ENCODE measurements around the gene TSPAN19.
"Not testable (repeated sequence)": the region's sequence is repeated elsewhere in the genome, so short reads cannot be mapped to it uniquely, and the experiment has no call there.

TSPAN19 gene

DNA sequence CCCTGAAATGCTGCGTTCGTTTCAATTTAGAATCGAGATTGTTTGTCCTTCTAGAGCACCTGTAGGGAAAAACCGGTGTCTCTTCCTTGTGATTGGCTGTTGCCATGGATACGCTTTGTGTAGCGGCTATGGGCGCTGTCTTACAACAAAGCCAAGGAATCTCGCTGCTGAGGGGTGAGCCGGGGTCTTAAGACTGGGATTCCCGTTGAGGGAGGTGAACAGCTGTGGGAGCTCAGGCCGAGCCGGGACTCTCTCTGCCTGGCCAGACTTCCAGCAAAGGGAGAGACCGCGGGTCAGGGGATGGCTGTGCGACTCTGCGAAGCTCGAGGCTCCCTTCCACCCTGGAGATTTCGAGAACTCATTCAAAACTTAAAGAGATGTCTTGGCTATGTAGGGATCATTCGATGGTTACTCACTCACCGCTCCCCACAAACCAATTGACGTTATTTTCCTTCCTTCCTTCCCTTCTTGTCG, at the start of gene TSPAN19, which contains the start of gene LRRIQ1:
Gene TSPAN19 (minus strand): TSS at position 44 of the 474 bp plus-strand sequence. CDS start 6,331 bp downstream, outside the sequence.
Gene LRRIQ1 (plus strand): TSS at position 118 of the 474 bp plus-strand sequence. CDS start 1,826 bp downstream, outside the sequence.
- DNase-seq (ENCODE audit: low read depth), result no peak

- no peak for DNase-seq (ENCODE audit: low read depth)
Observed at GRCh38 chr12:85085066-85085465, 49.0 kb upstream of the TSPAN19 start.

- DNase-seq (ENCODE audit: low read depth), result no peak
Observed at GRCh38 chr12:85076688-85077430, 40.8 kb upstream of the TSPAN19 start.

- DNase-seq (ENCODE audit: low read depth), result no peak
Observed at GRCh38 chr12:85072826-85073225, 36.7 kb upstream of the TSPAN19 start.

DNA sequence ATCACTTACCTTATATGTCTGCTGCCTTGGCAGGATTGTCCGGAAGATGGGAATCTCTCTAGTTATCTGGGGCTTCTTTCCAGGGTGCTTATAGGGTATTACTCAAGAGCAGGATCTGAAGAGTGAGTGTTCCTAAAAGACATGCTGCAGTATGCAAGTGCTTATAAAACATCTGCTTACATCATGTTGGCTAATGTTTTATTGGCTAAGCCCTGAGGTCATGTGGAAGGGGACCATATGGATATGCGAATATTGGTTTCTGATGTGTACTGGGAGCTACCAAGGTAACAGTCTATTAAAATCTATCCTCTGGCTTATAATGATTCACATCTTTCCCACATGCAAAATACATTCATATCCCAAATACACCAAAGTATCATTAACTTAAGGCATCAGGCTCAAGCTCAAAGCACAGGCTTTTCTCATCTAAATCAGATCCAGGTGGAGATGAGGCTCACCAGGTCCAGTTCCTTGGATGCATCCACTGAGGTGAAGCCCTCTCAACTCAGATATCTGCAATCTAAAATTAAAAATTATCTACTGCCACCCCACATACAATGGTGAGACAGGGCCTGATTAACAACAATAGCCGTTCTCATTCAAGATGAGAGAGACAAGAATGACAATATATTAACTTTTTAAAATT, 29.9 kb upstream of the TSPAN19 start:
- no peak for DNase-seq (ENCODE audit: low read depth)

DNA sequence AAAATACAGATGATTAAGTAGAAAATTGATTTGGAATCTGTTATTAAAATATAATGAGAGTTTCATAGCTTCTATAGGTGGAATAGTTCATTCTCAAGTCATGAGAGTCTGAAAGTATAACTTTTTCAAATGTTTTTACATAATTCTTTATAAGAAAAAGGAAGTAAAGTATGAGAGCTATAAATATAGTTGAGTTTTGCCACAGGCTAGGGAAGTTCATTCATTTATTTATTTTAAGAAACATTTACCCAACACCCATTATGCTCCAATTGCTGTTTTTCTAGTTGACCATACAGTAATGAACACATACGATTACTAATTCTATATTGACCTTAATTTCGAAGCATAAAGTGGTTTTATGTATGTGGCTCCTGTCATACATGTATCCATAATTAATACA, 24.8 kb upstream of the TSPAN19 start:
- no peak for DNase-seq (ENCODE audit: low read depth)

DNA sequence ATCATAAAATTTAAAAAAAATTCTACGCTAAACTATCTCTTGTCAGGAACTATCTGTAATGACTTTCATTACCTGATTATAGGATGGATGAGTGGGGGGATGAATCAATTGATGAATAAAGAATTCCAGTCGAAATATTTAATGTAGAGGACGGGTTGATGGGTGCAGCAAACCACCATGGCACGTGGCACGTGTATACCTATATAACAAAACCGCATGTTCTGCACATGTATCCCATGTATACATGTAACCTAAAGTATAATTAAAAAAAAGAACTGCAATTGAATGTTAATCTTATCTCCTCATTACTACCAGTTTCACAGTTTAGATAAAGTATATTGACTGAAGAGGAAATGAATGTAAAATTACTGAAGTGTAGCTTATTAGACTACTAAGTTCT, 23.5 kb upstream of the TSPAN19 start:
- no peak for DNase-seq (ENCODE audit: low read depth)

GRCh38 chr12:85058339-85058738, 22.3 kb upstream of the TSPAN19 start:
- no peak for DNase-seq (ENCODE audit: low read depth)

DNA sequence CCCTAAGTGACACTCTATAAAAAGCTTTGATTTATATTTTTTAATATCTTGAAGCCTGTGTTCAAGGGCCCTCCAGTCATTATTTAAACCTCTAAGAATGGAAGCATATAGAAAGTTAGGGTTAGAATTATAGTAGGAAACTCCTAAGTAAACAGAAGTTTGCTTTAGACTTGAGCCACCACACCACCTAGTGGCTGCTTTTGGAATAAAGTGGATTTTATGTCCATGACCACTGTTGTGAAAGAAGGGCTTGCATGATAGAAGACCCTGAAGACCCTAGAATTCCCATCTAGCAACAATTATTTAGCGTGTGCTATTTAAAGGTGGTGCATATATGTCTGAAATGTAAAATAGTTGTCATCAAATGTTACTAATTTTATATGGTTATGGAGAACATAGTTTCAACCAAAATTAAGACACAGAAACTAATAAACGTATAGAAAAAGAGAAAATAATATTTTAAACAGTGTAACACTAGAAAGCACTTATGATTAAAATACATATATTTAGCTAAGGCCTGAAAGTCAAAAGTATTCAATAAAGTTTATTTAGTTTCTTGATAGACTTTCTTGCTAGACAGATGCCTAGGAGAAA, 21.4 kb upstream of the TSPAN19 start:
- no peak for DNase-seq (ENCODE audit: low read depth)

- no peak for DNase-seq (ENCODE audit: low read depth)
Observed at GRCh38 chr12:85043829-85044228, 7.8 kb upstream of the TSPAN19 start.

DNA sequence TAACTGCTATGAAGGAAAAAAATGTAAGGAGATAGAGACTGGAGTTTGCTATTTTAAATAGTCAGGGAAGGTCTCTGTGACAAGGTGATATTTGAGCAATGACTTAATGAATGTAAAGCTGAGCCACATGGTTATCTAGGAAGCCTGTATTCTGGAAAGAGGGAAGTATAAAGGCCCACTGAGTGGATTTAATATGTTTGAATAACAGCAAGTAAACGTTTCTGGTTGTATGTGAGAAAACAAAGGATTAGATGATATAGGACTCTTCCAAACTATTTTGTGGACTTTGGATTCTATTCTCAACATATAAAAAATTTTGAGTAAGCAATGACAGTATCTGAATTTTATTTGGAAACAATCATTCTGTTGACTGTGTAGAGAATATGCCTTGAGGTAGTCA, 5.3 kb upstream of the TSPAN19 start:
- DNase-seq (ENCODE audit: low read depth), result no peak

DNA sequence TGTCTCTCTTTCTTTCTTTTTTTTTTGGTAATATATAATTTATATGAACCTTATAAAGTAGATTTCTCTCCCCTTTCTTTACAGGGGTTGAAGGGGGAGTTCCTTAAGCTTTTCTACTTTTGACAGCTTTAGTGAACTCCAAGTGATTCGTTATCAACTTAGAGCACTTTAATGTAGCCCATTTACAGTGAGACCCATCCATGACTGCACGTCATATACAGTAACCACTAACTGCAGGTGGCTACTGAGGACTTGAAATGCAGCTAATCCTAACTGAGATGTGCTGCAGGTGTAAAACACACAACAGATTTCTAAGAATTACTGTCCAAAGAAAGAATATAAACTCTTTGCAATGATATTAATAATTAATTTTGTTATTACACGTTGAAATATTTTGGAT, 656 bp upstream of the TSPAN19 start:
- no peak for DNase-seq (ENCODE audit: low read depth)

DNA sequence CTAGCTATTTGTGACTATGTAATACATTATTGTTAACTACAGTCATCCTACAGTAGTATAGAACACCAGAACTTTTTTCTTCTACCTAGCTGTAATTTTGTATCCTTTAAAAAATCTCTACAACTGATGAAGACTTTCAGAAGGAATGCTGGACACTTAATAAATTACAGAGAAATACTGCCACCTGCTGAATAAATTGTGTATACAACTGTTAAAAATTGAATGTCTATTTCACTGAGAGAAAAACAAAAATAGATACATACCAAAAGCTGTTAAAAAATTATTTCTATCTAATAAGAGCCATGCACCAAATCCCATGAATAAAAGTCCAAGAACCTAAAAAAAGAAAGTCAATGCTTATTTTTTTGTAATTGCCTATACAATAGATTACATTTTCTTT, 6.6 kb downstream of the TSPAN19 start:
- DNase-seq (ENCODE audit: low read depth), result no peak

DNA sequence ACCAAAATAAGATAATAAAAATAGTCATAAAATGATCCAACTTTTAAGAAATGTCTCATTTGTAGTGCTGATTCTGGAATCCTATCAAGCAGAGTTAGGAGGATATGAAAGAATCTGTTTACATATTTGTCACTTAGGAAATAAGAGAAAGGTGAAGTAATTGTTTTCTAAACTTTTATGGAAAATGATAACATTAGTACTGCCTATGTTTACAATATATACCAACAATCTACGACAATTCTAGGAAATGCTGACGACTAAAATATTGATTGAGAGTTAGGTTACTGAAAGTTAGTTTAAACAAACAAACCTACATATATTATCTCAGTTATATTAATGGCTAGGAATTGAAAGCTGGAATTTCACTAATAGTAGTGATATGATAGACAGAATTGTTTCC, 18.0 kb downstream of the TSPAN19 start:
- no peak for DNase-seq (ENCODE audit: low read depth)

GRCh38 chr12:85017618-85018017, 18.5 kb downstream of the TSPAN19 start:
- no peak for DNase-seq (ENCODE audit: low read depth)

- DNase-seq (ENCODE audit: low read depth), result no peak
Observed at GRCh38 chr12:85017133-85017532, 18.9 kb downstream of the TSPAN19 start.

DNA sequence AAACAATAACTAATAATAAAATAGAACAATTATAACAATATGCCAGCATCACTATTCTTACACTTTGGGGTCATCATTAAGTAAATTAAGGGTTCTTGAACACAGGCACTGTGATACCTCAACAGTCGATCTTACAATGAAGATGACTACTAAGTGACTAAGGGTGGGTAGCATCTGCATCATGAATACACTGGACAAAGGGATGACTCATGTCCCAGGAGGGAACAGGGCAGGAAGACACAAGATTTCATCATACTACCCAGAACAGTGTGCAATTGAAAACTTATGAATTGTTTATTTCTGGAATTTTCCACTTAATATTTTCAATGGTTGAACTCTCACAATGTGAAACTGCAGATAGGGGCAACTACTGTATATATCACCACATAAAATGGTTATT, 19.7 kb downstream of the TSPAN19 start:
- DNase-seq (ENCODE audit: low read depth), result no peak

DNA sequence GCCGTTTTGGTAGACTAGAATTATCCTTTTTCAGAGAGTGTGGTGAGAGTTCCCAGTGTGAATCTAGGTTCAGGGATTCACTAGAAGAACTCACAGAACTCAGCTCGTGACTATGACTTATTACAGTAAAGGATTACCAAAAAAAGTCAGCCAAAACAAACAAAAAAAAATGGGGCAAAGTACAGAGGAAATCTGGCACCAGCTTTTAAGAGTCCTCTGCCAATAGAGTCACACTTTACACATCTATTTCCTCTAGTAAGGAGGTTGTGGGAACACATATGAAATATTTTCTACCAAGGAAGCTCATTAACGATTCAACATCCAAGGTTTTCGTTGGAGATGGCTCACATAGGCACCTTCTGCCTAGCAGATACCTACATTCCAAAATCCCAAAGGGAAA, 28.2 kb downstream of the TSPAN19 start:
- no peak for DNase-seq (ENCODE audit: low read depth)

DNA sequence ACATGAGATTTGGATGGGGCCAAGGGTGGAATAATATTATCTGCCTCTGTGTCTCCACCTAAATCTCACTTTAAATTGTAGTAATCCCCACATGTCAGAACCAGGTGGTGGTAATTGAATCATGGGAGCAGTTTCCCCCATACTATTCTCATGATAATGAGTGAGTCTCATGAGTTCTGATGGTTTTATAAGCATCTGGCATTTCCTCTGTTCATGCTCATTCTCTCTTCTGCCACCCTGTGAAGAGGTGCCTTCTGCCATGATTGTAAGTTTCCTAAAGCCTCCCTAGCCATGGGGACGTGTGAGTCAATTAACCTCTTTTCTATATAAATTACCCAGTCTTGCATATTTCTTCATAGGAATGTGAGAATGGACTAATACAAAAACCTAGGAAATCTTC, 29.9 kb downstream of the TSPAN19 start:
- DNase-seq (ENCODE audit: low read depth), result no peak

DNA sequence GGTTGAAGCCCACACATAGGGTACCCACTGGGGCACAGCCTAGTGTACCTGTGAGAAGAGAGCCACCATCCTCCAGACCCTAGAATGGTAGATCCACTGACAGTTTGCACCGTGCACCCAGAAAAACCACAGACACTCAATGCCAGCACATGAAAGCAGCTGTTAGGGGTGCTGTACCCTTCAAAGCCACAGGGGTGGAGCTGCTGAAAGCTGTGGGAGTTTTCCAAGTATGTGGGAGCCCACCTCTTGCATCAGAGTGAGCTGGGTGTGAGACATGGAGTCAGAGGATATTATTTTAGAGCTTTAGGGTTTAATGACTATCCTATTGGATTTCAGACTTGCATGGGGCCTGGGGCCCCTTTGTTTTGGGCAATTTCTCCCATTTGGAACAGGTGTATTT, 30.5 kb downstream of the TSPAN19 start:
- no peak for DNase-seq (ENCODE audit: low read depth)

DNA sequence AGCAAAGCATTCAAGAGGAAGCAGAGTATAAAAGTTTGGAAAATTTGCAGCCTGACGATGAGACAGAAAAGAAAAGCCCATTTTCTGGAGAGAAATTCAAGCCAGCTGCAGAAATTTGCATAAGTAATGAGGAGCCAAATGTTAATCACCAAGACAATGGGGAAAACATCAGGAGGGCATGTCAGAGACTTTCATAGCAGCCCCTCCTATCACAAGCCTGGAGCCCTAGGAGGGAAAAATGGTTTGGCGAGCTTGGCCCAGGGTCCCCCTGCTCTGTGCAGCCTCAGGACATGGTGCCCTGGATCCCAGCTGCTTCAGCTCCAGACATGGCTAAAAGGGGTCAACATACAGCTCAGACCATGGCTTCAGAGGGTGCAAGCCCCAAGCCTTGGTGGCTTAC, 31.0 kb downstream of the TSPAN19 start:
- not testable (repeated sequence) for DNase-seq (ENCODE audit: low read depth)

DNA sequence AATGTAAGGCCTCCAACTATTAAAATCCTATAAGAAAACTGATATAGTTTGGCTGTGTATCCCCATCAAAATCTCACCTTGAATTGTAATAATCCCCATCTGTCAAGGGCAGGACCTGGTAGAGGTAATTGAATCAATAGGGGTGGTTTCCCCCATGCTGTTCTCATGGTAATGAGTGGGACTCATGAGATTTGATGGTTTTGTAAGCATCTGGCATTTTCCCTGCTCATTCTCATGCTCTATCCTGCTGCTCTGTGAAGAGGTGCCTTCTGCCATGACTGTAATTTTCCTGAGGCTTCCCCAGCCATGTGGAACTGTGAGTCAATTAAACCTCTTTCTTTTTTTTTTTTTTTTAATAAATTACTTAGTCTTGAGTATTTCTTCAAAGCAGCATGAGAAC, 31.9 kb downstream of the TSPAN19 start:
- no peak for DNase-seq (ENCODE audit: low read depth)

DNA sequence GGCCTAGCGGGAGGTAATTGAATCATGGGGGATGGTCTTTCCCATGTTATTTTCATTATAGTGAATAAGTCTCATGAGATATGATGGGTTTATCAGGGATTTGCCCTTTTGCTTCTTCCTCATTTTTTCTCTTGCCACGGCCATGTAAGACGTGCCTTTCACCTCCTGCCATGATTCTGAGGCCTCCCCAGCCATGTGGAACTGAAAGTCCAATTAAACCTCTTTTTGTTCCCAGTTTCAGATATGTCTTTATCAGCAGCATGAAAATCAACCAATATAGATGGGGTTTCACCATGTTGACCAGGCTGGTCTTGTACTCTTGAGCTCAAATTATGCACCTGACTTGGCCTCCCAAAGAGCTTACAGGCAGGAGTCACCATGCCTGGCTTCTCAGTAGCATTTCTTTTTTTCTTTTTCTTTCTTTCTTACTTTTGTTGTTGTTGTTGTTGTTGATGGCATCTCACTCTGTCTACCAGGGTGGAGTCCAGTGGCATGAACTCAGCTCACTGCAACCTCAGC, 33.2 kb downstream of the TSPAN19 start:
- no peak for DNase-seq (ENCODE audit: low read depth)
